Stimulated activated CD8-positive, alpha-beta memory T cell treated with anti-CD3 and anti-CD28 coated beads, Interleukin-12 subunit alpha, Interleukin-12 subunit beta, amount 100 ng/mL, for 24 hours (primary cell): ENCODE results near the gene MSI2.

Experiments
- DNase-seq: peaks from one replicate; pipeline ENCODE4 v3.0.0-alpha.2; 2020; ENCODE audit errors: extremely low read depth

The MSI2 gene

GRCh38 chr17:57554826-57555635, 298.7 kb downstream of the MSI2 start:
- DNase-seq, result no peak

- DNase-seq, result no peak
Observed at GRCh38 chr17:57555636-57556175, 299.4 kb downstream of the MSI2 start.

GRCh38 chr17:57556320-57556719, 300.0 kb downstream of the MSI2 start:
- DNase-seq, result no peak

GRCh38 chr17:57556977-57557376, 300.7 kb downstream of the MSI2 start:
- no peak for DNase-seq

GRCh38 chr17:57557416-57557815, 301.1 kb downstream of the MSI2 start:
- DNase-seq, result no peak

GRCh38 chr17:57557834-57558681, 301.7 kb downstream of the MSI2 start:
- DNase-seq, result no peak

GRCh38 chr17:57559226-57559625, 302.9 kb downstream of the MSI2 start:
- DNase-seq, result no peak

GRCh38 chr17:57559634-57560318, 303.5 kb downstream of the MSI2 start:
- DNase-seq, result no peak

- no peak for DNase-seq
Observed at GRCh38 chr17:57560319-57560705, 304.0 kb downstream of the MSI2 start.

- DNase-seq, result no peak
Observed at GRCh38 chr17:57561072-57561861, 304.9 kb downstream of the MSI2 start.

GRCh38 chr17:57562184-57562698, 305.9 kb downstream of the MSI2 start:
- DNase-seq, result no peak

- no peak for DNase-seq
Observed at GRCh38 chr17:57563958-57564357, 307.6 kb downstream of the MSI2 start.

GRCh38 chr17:57565176-57565575, 308.9 kb downstream of the MSI2 start:
- no peak for DNase-seq

- no peak for DNase-seq
Observed at GRCh38 chr17:57566721-57567120, 310.4 kb downstream of the MSI2 start.

GRCh38 chr17:57567251-57567650, 310.9 kb downstream of the MSI2 start:
- DNase-seq, result no peak

- no peak for DNase-seq
Observed at GRCh38 chr17:57568340-57568739, 312.0 kb downstream of the MSI2 start.

GRCh38 chr17:57569021-57569420, 312.7 kb downstream of the MSI2 start:
- no peak for DNase-seq

- no peak for DNase-seq
Observed at GRCh38 chr17:57569853-57570252, 313.5 kb downstream of the MSI2 start.

GRCh38 chr17:57570724-57571344, 314.5 kb downstream of the MSI2 start:
- DNase-seq, result no peak

- DNase-seq, result no peak
Observed at GRCh38 chr17:57572062-57572461, 315.7 kb downstream of the MSI2 start.

GRCh38 chr17:57572600-57572999, 316.3 kb downstream of the MSI2 start:
- no peak for DNase-seq
